Stimulated activated CD8-positive, alpha-beta memory T cell treated with anti-CD3 and anti-CD28 coated beads, Interleukin-4, amount 100 ng/mL, for 24 hours (primary cell): ENCODE measurements around the gene TMEM125.

Experiments used
- DNase-seq: peaks from one replicate; pipeline ENCODE4 v3.0.0-alpha.2; 2020; ENCODE audit warnings: low read depth

The TMEM125 gene

DNA sequence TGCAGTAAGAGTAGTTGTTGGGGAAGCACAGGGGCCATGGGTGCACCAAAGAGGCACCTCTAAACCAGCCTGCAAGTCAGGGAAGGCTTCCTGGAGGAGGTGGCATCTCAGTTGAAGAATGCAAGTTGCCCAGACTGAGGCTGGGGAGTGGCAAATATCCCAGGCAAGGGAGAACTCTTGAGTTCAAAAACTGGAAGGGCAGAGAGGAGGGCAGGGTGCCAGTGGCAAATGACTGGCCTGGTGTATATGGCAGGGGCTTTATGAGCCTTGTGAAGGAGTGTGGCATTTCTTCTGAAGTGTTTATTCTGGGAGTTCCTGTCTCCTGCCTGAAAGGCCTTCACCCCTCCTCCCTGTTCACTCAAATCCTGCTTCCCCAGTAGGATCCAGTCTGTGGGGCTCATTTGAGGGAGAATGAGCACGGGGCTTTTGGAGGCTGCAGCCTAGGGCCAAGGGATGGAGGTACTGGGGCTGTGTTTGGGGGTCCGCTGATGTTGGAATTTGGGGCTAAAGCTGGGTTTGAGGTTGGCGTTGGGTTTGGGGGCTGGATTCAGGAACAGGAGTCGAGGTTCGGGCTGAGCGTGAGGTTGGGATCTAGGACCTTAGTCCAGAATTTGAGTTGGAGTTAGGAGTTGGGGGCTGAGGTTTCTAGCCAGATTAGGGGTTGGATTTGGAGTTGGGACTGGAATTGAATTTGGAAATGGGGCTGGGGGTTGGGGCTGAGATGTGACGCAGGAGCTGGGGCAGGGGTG lies at the start of gene TMEM125:
Gene TMEM125 (plus strand): TSS at position 357 of the 749 bp plus-strand sequence. CDS start 2,740 bp downstream, outside the sequence.
- DNase-seq, result no peak

DNA sequence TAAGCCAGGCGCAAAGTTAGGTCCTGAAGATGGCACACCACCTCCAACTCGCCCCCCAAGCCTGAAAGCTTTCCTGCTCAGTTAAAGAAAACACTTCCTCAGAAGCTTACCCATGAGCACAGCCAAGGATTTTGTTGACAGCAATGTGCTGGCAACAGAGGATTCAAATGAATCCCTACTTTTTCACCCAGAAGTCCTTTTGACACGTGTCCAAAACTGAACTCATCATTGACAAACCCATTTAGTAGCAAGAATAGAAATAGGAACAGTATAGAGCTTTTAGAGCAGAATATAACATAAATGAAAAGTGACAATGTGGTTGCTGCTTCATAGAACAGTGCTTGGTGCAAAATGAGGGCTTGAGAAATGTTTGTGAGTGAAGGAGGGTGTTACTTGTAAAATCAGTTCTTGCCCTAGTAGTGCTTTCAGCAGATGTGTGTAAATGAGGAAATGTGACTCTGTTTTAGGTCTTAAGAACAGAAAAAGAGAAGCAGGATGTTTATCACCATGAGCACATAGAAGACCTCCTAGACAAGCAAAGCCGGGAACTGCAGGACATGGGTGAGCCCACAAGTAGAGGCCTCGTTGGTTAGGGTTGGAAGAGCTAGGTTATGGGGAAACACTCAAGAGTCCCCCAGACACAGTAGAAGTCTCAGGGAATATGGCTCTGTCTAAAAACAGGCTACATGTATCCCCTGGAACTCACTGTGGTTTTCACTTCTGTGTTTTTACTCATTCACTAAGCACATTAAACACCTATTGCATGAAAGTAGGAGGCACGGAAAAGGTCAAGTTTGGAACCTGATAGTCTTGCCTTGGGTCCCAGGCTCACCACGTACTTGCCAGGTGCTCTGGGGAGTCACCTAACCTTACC lies 48.6 kb upstream of the TMEM125 start:
- no peak for DNase-seq

DNA sequence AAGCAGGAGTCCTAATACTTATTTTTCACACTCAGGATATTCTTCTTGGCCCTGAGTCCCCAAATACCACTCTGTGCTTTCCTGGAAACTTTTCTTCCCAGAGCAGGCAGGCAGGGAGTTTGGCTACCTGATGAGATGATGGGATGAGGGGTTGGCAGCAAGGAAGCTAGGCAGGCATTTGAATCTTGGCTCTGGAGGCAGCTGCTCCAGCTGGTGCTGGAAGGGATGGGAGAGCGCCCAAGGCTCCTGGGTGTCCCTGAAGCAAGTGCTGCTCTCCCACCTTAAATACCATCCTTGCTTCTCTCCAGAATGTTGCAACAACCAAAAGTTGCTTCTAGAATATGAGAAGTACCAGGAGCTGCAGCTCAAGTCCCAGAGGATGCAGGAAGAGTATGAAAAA lies 48.0 kb upstream of the TMEM125 start:
- no peak for DNase-seq

DNA sequence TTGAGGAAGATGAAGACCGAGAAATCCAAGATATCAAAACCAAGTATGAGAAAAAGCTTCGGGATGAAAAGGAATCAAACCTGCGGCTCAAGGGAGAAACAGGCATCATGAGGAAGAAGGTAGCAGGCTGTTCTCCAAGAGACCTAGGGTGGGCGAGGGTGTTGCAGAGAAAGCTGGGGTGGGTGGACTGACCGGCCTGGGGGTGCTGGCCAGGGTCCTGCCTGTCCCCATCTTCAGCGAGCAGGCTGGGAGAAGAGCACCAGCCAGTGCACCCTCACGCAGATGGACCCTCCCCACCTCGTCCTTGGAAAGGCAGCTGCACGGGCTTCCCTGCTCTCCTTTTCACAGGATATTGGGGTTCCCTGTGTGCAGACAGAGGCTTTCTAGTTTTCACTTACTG lies 46.9 kb upstream of the TMEM125 start:
- no peak for DNase-seq

DNA sequence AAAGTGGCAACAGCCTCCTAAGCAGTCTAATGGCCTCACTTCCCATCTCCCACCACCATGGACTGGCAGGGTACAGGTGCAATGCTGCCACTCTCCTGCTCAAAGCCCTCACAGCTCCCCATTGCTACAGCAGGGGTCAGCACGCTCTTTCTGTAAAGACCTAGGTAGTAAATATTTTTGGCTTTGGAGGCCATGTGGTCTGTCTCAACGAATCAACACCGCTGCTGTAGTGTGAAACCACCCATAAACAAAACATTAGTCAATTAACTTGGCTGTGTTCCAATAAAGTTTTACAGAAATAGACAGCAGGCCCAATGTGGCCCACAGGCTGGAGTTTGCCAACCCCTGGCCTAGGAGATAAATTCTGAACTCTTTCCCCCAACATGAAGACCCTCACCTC lies 44.6 kb upstream of the TMEM125 start:
- DNase-seq, result no peak

DNA sequence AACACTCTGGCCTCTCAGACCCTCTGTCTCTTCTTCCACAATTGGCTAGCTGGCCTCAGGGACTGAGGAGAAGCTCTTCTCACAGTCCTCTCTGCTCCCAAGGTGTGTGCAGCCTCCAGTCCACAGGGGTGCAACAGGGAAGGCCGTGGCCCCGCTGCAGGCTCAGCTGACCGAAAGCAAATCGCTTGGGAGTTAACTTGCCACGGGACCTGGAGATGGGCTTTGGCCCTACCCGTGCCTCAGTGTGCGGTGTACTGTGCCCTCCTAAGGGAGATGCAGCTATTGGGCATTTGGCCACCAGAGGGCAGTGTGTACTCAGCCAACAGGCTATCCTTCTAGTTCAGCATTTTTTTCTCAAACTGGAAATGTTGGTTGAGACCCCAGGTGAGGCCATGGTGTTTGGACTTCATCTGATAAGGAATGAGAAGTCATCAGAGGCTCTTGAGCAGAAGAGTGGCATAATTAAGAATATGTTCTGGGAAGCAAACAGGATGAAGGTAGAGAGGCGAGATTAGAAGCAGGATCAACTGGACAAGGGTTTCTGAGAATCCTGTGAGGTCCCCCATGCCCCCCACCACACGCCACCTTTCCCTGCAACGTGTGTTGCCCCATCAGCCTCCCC lies 42.5 kb upstream of the TMEM125 start:
- DNase-seq, result peak; percentile 75

DNA sequence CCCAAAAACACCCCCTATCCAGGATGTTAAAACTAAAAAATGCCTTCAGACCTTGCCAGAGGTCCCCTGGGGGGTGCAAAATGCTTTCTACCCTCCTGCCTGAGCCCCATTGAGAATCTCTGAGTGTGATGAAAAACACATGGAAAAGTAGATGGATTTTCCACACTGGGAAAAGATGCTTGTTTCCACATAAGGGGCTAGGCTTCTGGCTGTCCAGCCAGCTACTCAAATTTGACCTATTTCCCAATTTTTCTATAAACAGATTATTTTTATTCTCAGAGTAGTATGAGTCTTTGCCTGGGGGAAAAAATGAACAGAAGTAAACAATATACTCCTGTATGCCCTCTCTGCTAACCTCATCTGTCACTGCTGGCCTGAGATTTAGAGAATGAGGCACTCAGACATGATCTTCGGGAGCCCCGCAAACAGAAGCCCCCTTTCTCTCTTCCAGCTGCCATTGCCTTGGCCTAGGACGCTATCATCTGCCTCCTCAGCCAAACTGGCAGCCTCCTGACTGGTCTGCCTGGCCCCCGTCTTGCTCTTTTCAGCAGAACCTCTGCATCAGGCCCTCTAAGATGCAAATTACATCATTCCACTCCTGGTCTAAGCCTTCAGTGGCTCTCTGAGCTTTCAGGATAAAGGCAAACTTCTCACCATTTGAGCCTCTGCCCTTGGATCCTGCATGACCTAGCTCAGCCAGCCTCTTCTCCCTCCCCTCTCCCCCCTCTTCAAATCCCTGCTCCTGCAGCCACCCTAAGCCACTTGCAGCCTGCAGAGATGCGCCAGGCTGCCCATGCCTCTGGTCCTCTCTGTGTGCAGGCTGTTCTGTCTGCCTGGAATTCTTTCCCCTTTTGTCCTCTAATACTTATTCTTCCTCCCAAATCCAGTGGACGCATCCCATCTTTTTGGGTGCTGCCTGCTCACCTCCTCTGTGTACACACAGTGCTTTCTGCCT lies 39.7 kb upstream of the TMEM125 start:
- DNase-seq, result no peak

DNA sequence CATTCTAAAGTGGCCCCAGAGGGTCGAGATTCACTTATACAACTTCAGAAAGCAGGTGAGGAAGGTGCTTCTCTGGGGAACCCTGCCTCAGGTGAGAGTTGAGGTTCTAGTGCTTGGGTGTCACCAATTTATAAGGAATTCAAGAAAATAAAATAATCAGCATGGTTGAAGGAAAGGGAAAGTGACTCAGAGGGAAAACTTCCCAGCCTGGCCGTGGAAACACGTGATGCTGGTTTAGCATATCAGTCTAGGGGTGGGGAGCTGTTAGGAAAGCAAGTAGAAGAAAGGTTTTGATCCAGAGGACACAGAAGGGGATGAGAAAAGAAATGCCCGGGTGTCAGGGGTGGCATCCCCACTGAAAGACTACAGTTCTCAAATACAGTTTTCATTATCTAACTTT lies 37.7 kb upstream of the TMEM125 start:
- DNase-seq, result no peak

DNA sequence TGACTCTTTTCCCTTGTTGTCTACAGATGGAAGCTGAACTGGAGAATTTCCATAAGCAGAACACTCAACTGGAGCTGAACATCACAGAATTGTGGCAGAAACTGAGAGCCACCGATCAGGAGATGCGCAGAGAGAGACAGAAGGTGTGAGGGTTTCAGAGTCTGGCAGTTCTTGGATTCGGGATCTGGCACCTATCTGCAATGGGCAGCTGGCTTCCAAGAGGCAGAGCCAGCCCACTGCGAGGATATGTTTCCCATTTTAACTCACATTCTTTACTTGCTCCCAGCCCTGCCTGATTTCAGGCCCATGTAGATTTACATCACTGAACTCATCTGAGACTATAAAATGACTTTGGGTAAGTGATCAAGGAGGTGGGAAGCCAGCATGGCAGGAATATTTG lies 37.3 kb upstream of the TMEM125 start:
- no peak for DNase-seq

DNA sequence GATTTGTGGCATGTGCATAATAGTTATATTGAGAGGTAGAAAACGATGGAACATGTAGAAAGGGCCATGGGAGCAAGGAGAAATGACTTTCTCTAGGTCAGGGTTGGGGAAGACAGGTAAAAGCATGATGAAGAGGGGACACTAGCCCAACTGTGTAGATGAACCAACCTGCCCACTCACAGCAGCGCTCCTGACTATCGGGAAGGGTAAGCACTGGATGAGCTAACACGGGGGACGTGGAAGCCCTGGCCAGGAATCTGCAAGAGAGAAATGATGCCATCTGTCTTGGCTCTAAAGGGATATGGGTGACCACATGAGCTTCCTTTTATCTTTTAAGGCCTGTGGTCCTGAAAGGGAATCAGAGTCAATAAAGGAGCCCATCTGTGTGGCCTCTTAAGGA lies 36.2 kb upstream of the TMEM125 start:
- no peak for DNase-seq

DNA sequence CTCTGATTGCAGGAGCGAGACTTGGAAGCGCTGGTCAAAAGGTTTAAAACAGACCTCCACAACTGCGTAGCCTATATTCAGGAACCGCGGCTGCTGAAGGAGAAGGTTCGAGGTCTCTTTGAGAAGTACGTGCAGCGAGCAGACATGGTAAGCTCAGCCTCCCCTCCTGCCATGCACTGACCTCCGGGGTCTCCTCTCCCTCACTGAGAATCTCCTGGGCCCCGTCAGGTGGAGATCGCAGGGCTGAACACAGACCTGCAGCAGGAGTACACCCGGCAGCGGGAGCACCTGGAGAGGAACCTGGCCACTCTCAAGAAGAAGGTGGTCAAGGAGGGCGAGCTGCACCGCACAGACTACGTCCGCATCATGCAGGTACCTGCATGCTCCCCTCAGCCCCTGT lies 35.5 kb upstream of the TMEM125 start:
- no peak for DNase-seq

DNA sequence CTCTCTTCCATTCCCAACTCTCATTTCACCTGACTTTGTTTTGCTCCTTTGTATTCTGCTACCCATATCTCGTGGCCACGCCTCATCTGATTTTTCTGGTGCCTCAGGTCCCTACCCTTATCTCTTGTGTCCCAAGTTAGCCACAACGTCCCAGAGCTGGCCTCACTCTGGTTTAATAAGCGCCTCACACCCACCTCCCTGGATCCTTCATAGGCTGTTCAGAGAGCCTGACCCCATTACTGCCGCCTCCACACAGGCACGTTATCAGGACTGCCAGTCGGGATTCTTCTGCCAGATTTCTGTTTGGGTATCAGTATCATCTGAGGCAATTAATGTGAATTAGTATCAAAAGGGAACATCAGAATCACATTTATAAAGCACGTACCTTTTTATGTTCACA lies 34.7 kb upstream of the TMEM125 start:
- no peak for DNase-seq

DNA sequence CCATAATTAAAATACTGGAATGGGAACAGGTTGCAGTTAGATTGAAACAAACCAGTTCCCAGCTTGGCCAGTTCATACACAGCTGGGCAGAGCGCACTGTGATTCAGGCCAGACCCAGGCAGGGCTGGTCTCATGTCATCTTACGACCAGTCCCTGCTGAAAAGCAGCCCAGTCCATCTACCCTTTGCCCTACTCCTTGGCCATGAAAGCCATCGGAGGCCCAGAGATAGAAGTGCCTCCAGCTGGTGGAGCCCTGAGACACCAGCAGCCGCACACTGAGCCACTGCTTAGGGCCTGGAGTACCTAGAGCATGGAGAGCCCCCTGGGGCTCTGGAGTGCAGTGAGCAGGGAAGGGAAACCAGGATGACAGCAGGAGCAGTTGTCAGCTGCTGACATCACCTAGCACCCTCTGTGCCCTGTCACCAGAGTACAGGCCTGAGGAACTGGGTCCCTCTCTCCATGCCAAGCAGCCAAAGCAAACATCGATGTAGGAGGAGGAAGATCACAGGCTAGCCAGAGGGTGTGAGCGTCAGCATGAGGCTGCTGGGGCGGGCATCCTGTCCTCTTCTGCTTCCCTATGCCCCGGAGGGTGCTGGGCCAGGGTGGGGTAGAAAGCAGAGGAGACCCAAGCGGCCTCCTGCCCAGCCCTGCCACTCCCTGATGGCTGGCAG lies 34.2 kb upstream of the TMEM125 start:
- DNase-seq, result no peak

DNA sequence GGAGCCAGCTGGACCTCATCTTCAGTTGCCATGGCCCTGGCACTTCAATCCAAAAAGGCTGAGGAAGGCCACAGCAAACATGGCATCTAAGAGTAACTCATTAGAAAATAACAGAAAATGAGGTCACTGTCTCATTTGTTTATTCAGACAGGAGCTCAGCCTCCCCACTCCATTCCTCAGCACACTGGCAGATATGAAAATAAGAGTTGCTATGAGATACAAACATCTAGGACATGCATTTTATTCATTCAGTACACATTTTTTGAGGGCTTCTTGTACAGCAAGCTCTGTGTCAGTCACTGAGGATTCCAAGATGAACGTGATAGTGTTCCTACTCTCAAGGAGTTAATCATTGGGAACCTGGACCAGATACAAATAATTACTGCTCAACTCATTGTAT lies 32.7 kb upstream of the TMEM125 start:
- no peak for DNase-seq

DNA sequence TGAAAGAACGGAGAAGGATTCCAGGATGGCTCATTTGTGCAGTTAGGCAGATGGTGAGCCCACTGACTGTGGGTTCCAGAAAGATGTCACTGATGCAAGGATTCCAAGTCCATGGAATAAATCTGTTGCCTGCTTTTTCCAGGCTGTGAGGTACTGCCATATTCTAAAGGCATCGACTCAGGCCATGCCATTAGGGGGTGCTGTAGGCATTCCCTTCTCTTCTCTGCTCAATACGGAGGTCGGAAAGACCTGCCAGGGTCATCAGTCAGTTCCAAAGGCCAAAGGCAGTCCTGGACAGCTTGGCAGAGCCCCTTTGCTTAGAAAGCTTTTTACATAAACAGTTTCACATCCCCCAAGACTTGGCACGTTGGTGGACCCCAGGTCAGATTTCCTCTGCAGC lies 31.7 kb upstream of the TMEM125 start:
- DNase-seq, result no peak

DNA sequence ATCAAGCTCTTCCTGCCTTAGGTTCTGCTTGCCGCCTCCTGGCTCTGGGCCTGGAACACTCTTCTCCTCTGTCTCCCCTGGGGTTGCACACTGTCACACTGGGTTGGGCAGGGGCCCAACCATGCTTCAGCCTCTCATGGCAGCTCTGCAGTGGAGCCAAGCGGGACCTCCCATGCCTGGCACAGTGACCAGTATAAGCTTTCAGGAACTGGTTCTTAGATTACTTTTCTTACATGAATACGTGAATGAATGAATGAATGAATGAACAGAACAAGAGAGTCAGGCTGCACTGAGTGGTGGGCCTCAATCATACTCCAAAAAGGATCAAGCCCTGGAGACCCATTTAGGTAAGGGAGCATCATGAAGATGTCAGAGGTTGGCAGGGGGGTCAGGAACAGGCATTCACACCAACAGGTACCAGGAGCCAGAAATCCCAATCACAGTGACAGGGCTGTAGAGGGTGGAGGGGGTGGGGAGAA lies 30.8 kb upstream of the TMEM125 start:
- DNase-seq, result no peak

DNA sequence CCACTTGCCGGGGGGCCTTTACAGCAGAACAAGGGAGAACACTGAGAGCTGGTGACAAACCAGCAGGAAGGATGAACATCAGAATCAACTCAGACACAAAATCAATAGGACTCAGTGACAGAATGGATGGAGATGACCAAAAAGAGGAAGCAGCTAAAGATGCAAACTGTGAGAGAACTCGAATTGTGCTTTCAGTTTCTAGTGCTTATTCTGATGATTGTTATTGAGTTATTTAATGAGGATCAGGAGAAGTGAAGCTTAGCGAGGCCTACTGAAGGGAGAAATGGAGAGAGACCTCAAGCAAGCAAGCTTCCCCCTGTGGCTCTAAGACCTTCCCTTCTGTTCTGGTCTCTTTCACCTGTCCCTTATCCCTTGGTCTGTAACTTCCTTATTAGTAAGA lies 30.3 kb upstream of the TMEM125 start:
- DNase-seq, result no peak

DNA sequence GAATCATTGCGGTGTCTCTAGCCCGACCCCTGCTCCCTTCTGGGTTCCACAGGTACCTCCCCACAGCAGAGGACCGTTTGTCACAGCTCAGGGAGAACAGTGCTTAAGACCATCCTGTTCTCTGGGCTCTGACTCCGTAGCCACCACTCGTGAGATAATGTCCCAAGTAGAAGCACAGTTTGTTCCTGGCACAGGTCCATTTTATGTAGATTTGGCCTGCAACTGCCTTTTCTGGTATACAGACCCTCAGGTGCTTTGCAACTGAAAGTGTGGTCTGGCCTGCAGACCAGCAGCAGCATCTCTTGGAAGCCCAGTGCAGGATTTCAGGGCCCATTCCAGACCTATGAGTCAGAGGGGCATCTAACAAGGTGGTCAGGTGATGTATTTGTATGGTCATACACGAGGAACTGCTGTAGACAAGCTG lies 28.4 kb upstream of the TMEM125 start:
- DNase-seq, result no peak

DNA sequence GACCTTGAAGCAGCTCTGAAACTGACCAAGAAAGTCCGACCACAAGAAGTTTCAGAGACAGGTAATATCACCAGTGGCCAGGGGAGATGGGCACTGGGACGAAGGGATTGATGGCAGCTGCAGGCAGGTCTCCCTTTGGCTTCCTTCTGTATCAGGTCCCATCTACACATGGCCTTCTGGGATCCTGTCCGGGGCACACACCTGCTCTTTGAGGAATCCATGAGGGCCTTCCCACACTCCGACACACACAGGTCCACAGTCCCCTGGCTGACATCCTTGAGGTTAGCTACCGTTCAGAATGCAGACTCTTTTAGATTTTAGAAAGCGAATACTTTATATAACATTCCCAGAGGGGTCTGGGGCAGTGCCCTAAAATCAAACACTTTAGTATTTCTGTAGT lies 26.5 kb upstream of the TMEM125 start:
- DNase-seq, result no peak

DNA sequence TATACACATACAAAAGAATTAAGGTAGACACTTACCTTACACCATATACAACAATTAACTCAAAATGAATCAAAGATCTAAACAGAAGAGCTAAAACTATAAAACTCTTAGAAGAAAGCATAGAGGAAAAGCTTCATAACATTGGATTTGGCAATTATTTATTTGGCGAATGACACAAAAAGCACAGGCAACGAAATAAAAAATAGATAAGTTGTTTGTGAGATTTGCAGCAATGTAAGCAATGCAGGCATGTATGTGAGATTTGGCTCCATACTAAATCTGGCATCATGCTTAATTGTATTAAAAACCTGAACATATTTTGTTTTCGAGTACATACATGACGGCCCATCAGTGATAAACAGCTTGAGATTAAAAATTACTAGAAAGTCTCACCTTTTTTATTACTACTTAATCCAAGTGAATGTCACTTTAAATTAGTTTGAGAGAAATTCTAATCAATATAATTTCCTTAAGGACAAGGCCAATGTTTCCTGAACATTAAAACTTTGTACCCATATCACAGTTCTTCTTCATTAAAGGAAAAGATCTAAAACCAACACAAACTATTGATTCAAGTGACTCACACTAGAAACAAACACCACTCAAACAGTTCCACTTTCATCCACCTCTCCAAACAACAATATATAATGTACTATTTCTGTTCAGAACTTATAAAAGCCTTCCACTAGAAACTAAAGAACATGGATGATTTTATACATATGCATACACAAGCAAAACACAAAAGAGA lies 23.1 kb upstream of the TMEM125 start:
- DNase-seq, result no peak
